ENCODE measurements around the gene PROM1.

PROM1 gene

GRCh38 chr4:16056681-16057385 lies 27.0 kb downstream of the PROM1 start:
- DNase-seq = no peak

- no peak for DNase-seq
Observed at GRCh38 chr4:16055873-16056272, 27.9 kb downstream of the PROM1 start.

GRCh38 chr4:16055471-16055870 lies 28.4 kb downstream of the PROM1 start:
- DNase-seq = no peak

GRCh38 chr4:16052939-16053338 lies 30.9 kb downstream of the PROM1 start:
- no peak for DNase-seq

GRCh38 chr4:16051980-16052379 lies 31.8 kb downstream of the PROM1 start:
- DNase-seq = no peak

GRCh38 chr4:16051132-16051531 lies 32.7 kb downstream of the PROM1 start:
- no peak for DNase-seq

GRCh38 chr4:16050669-16051068 lies 33.2 kb downstream of the PROM1 start:
- DNase-seq = no peak

GRCh38 chr4:16048619-16049419 lies 35.0 kb downstream of the PROM1 start:
- DNase-seq = no peak

- DNase-seq = no peak
Observed at GRCh38 chr4:16045687-16046086, 38.1 kb downstream of the PROM1 start.

- DNase-seq = no peak
Observed at GRCh38 chr4:16043642-16044498, 40.0 kb downstream of the PROM1 start.

- DNase-seq = no peak
Observed at GRCh38 chr4:16039139-16039538, 44.7 kb downstream of the PROM1 start.

- DNase-seq = no peak
Observed at GRCh38 chr4:16037901-16038300, 45.9 kb downstream of the PROM1 start.

GRCh38 chr4:16035843-16036242 lies 48.0 kb downstream of the PROM1 start:
- no peak for DNase-seq

GRCh38 chr4:16034010-16034748 lies 49.6 kb downstream of the PROM1 start:
- no peak for DNase-seq

- DNase-seq = no peak
Observed at GRCh38 chr4:16032396-16032770, 51.4 kb downstream of the PROM1 start.

- DNase-seq = no peak
Observed at GRCh38 chr4:16031546-16032395, 52.1 kb downstream of the PROM1 start.

- DNase-seq = no peak
Observed at GRCh38 chr4:16029886-16030285, 53.9 kb downstream of the PROM1 start.

- DNase-seq = no peak
Observed at GRCh38 chr4:16029262-16029661, 54.6 kb downstream of the PROM1 start.

- no peak for DNase-seq
Observed at GRCh38 chr4:16027626-16028025, 56.2 kb downstream of the PROM1 start.

- DNase-seq = no peak
Observed at GRCh38 chr4:16027114-16027513, 56.7 kb downstream of the PROM1 start.

- peak in 3 of 6 experiments; percentile 26 to 65 (median 62) for DNase-seq
Observed at GRCh38 chr4:16026160-16026761, 57.6 kb downstream of the PROM1 start.

Measured in stimulated activated naive CD4-positive, alpha-beta T cell (primary cell).